ENCODE data around the gene UMAD1.

UMAD1 gene

DNA sequence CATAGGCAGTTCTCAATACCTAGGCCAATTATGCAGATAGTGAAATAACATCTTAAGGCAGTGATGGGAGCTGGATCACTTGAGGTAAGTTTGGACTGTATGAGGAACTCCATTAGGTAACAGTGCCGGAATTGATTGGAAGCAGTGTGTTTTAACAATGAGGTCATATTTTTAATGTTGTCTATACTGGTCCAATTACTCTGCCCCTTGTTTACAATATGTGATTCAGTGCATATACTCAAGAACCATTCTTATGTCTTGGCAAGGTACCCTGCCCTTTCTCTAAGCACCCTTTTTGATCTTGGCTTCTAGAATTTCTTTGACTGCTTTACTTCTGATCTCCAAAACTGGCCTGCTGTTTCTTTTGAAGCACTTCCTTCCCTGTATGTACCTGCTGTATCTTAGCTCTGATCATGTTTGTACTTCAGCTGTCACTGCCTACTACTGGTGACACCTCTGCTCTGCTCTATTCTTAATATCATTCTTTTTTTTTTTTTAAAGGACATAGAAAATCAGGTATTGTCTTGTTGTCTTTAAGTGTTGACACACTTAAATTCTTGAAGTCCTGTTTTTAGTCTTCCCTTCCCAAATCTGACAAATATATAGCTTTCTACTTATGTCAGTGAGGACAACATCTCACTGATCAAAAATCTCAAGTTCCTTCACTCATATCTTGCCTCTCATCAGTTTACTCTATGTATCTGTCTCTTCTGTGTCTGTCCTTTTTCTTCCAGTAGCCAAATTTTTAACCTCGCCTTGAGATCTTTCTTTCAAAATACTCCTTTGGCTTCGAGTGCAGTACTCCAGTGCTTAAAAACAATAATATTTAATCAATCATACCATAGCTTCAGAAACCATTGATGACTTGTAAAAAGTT is 124.2 kb downstream of the UMAD1 start:
- no peak for DNase-seq (ENCODE audit: low read depth)

DNA sequence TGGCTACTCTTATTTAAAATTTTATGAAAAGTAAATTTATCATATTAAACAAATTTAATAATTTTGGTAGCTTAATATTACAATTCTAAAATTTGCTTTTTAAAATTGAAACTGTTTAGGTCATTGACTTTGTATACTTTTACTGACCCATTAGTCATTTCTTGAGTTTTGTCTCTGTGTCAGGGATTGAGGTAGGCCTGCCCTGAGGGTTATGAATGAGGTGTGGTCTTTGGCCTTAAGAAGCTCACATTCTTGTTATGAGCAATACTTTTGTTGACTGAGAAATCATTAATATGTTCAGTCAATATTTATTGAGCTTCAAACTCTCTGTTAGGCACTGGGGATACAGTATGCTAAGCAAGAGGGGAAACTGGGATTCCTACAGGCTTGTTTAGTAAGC is 124.9 kb downstream of the UMAD1 start:
- no peak for DNase-seq (ENCODE audit: low read depth)

DNA sequence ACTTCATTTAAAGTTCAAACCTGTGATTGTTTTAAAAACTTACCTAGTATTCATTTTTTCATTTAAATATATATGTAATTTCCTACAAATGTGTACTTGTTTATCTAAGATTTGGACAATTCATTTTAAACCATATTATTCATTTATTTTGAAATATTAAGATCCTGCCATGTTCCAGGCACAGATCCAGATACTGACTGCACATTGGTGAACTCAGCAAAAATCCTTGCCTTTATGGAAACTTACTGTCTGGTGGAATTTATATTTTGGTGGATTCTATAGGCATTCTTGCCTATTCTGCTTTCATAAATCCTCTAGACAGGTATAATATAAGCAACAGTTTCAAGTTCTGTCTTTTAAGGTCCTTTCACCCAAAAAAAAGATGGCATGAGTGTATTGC is 126.1 kb downstream of the UMAD1 start:
- DNase-seq (ENCODE audit: low read depth), result no peak

DNA sequence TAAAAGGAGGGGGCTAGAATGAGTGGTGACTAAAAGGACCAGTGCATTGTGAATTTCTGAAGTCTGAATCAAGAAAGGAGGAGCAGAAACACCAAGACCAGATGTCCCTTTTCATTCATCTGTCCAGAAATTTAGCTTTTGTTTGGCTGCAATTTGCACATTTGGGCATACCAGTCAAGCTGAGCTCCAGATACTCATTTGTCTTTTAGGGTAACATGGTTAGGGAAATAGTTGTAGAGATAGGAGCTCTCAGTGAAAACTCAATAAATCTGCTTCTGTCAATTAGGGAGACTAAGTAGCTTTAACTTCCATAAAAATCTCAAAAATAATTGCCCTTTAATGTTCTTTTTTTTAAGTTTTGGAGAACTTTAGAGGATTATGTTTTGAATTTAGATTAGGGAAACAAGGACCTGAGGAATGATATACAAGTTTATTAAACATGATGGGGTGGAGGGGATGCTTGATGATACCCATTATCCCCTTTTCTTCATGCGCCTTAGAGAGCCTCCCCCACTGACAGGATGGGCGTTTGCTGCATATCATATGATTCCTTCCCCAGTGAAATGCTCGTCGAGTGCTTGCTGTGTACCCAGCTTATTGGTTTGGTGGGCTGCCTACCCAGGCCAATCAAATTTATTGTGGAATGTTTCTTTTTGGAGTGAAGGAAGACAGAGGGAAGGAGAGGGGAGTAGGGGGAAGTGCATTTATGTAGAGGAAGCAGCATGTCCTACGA is 128.6 kb downstream of the UMAD1 start:
- no peak for DNase-seq (ENCODE audit: low read depth)

DNA sequence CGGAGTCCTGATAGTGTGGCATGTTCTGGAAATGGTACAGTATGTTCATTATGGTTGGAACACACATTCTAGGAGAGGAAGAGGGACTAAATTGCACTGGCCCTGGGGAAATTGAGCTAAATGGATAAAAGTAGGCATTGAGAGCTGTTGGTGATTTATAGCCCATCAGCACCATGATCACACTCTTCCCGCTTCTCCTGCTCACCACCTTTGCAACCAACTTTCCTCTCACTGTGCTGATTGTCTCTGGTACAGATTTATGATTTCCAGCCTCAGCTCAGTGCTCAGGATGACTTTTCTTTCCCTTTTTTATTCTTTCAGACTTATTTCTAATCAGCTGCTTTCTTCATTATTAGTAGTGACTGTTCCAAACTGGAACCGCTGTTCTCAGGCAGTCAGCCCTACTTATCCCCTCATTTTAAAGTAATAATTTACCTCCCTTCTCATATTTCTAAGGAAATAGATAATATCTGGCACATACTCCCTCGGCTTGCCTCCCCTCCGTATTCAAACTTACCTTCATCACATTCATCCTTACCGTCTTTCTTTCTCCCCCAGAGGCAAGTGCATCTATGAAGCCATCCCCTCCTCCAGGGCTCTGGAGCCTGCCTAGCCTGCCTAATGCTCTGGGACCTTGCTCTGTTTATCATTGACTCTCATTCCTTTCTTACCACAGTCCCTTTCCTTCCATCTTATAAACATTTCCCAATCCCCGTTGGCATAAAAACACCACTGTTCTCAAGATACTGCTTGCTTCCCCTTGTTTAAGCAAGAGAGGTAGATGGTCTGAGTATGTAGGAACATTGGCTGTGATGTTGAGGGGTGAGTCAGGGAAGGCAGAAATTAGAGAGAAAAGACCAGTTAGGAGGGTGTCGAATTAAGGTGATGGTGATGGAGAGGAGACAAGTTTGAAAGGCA is 129.4 kb downstream of the UMAD1 start:
- DNase-seq (ENCODE audit: low read depth), result no peak

DNA sequence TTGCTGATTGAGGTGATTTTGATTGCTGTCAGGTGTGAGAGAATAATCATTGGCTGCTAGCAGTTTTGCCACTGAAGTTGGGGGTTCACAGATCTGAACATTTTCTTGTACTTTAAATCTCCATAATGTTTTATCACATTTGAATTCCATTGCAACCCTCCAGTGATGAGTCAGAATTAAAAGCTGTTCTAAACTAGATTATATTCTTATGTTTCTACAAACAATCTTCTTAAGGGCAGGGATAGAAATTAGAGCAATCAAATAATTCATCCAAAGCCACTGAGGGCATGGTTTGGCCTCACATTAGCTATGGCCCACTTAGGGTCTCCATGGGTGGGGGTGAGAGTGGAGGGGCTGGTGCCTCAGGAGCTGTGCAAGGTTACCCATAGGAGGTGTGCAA is 130.9 kb downstream of the UMAD1 start:
- no peak for DNase-seq (ENCODE audit: low read depth)

DNA sequence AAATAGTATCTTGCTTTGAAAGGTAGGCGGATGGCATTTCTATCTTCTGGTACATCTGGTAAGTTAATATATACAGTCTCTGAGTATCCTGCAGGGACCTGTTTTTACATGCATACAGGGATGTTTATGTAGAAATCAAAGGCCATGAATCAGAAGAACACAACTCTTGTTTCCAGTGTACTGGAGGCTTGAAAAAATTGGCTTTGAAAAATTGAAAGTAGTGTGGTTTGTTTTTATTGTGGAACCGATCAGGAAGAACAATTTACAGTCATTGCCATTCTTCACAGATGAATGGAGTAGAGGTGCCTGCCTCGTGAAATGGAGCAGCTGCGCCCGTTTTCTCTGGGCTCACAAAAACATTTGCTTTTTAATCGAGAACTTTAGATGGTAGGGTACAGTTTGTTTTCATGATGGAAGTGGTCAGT is 131.9 kb downstream of the UMAD1 start:
- DNase-seq (ENCODE audit: low read depth), result no peak

DNA sequence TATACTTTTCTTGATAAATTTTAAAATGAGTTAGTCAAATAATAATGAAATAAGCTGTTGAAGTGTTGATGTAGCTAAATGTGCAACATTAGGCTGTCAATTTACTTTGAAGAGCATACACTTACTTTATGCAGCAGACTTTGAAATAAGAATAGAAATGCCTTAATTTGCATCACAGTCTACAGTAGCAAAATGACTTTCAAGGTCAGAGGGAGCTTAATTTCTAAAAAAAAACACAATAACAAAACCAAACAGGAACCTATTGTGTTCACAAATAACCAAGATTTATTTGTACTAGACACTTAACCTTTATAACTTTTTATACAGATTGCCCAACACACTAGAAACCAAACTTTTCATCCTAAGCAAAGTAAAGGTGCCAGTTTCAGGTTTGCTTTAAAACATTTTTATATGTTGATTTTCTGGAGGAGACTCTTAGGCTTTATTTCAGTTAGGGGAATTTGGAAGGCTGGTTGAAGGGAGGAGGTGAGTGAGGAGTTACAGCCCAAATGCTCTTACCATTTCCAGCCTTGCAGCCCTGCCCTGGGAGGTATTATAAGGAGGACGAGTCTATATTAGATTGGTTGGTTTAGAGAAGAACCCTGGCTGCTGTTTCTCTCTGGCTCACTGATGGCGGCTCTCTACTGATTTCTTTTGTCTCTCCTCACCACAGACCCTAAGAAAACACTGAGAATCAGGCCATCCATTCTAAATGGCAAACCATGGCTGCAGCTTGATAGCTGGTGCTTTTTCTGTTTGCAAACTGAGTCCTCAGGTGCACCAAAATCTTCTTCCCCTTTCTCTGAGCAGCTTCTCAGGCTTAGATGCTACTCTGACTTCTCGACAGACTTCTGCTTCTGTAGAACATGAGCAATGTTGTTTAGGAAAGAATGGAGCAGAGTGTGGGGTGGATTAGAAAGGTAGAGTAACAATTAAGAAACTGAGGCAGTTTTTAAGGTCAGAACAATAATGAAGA is 133.1 kb downstream of the UMAD1 start:
- no peak for DNase-seq (ENCODE audit: low read depth)

DNA sequence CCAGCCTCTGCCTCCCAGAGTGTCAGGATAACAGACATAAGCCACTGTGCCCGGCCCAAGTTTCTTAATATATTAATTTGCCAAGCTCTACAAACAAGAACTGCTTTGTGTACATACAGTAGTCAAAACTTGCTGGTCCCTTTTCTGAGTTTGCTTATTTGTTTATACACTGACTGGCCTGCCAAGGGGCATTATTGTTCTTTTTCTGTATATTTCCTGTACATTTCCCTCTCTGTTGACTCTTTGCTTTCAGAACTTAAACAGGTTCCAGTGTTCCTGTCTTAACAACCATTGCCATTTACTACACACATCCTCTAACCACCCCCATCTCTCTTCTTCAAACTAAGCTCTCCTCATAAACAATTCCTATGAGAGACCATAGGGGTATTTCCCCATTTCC is 139.3 kb downstream of the UMAD1 start:
- no peak for DNase-seq (ENCODE audit: low read depth)

DNA sequence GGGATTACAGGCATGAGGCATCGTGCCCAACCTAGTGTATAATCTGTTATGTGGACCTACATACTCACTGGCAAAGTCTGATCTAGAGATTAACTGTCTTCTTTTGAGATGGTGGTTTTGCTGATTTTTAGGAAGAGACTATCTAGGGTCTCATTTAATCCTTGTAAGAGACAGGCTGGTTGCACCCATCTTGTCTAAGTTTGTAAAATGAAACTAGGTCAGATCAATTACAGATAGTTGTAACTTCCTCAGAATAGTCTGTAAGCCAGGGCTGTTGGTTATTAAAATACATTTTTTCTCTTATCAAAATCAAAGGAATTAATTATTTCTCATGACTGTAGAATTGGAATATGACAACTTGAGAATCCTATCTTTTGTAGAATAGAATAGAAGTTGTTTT is 142.4 kb downstream of the UMAD1 start:
- DNase-seq (ENCODE audit: low read depth), result no peak

DNA sequence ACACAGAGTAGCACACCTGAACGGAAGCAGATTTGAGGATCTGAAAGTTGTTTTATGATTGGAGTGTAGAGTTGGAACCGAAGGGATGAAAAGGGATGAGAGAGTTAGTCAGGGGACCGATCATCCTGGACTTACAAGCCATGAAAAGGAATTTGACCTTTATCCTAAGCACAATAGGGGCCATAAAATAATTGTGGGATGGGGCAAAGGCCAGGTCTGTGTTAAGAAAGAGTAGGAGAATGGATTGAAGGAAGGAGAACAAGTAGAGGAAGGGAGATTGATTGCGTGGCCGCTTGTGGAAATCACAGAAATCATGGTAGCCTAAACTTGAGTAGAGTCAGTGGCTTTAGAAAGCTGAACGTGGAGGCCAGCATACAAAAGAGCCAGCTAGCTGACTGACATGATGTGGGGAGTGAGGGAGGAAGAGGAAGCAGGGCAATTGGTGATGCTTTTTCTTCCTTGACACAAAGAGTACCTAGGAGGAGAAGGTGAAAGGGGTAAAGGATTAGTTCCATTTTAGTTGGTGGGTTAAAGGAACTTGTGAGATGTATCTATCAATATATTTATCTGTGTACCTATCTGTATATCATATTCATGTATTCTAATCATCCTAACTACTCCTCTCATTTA is 144.9 kb downstream of the UMAD1 start:
- DNase-seq (ENCODE audit: low read depth), result no peak

DNA sequence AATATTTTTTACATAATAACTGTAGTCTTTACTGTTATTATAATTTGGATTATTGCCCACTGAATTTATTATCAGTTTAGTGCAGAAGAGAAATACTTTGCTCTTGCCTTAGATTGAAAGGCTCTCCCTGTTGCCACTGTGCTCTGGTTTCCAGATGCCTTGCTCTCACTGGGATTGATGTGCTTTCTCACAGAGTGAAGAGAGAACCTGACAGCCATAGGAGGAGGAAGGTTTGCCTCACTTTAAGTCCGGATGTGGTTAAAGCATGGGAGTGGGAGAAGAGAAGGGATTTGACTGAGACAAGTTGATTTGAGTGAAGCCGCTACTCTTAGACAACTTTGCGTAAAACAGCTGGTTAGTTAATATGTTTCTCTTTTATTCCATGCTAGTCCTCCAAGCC is 146.0 kb downstream of the UMAD1 start:
- DNase-seq (ENCODE audit: low read depth), result no peak

DNA sequence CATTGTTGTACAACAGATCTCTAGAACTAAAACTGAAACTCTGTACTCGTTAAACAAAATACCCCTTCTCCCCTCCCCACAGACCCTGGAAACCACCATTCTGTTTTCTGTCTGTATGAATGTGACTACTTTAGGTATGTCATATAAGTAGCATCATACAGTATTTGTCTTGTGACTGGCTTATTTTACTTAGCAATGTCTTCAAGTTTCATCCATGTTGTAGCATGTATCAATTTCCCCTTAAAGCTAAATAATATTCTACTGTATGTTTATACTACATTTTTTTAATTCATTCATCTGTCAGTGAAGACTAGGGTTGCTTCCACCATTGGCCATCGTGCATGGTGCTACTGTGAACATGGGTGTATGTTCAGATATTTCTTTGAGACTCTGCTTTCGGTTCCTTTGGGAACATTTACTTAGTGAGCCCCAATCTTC is 149.0 kb downstream of the UMAD1 start:
- no peak for DNase-seq (ENCODE audit: low read depth)

DNA sequence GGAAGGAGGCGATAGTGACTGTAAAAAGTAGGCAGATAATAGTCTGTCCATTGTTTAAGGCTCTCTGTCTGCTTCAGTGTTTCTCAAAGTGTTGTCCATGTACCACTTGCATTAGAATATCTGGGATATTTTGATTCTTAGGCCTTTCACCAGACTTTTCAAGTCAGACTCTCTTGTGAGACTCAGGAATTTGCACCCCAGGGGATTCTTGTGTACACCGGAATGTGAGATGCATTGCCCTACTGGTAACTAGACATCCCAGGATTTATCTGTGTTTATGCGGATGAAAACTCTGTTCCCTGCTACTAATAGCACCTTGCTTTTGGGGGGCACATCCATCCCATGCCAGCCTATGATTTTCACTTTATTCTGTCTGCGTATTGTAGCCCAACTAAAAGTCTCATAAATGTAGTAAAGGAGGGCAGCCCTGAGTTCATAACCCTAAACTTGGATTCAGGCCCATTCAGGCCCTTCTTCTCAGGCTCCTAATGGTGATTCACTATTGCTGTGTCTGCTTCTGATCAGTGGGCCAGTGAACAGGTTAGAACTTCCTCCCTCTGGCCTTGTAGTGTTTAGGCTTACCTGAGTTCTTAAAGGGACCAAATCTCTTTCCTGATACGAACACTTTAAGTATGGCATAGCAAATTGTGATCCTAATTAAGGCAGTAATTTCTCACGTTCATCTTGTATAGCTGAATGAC is 149.6 kb downstream of the UMAD1 start:
- DNase-seq (ENCODE audit: low read depth), result no peak

DNA sequence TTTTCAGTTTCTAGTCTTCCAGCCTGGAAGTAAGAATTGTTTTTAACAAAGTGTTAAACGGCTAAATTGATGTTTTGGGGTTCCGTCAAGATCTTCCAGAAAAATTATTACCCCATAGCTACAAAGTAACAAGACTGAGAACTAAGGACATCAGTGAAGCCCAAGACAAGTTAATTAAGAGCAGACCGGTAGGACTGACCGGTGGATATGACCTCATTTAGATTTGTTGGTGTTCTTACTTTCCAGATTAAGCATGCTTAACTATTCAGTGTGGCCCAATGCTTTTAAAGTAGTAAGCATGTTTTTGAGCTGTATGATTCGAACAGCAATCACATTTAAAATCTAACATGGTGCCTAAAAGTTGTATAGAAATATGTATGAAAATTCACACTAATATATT is 151.0 kb downstream of the UMAD1 start:
- DNase-seq (ENCODE audit: low read depth), result no peak

DNA sequence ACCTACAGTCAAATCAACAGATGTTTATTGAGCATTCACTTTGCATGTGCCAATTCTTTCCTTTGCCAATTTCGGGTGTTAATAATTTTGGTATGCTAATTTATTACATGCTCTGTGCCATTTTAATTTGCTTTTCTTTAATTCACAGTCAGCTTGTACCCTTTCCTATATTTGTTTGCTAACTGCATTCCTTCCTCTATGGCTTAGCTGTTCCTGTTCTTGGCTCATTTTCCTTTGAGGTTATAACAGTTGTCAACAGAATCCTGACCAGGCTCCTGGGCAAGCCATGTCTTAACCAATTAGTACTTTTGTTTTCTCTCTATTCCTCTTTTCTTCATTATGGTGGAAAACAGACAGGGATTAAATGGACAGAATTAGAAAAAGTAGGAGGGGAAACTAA is 151.5 kb downstream of the UMAD1 start:
- no peak for DNase-seq (ENCODE audit: low read depth)

DNA sequence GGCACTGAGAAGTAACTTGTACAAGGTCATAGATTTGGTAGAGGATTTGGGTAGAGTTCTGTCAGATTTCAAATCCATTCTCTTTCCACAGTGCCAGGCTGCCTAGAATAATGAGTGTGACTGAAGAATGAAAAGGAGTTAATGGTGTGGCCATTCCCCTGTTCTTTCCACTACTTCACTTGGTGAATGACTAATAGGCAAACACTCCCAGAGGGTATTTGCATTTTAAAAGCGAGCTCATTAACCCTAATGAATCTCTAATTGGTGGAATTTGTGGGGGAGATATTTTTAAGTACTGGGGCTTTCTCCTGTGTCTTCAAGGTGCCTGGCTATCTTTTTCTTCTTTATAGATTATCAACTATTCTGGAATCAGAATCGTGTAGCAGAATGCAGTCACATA is 152.7 kb downstream of the UMAD1 start:
- DNase-seq (ENCODE audit: low read depth), result no peak

DNA sequence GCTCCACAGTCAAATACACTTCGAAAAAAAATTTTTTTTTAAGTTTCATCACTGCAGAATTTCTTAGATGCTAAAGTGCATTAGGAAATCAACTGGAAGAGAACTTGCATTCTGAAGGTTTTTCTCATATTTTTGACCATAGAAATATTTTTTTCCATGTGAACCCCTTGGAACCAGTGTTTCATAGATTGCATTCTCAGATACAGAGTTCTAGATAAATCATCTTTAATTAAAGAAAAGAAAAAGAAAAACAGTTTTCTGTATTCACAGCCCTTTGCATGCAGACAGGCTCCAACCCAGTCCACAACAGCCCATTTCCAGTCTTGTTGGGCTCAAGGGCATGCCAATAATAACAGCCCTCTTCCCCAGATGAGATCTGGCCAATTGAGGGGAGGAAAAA is 153.4 kb downstream of the UMAD1 start:
- no peak for DNase-seq (ENCODE audit: low read depth)

DNA sequence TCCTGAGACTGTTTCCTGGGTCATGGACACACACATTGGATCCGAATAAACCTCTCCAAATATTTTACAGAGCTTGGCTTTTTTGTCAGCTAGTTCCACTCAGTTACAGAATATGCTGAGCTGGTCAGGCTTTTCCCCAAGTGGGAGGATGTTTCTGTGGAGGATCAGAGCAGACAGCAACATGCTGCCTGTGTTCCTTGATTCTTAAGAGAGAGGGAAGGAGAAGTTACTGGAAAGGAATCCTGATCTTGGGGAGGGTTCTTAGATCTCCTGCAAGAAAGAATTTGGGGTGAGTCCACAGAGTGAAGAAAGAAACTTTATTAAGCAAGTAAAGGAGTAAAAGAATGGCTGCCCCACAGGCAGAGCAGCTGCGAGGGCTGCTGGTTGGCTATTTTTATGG is 154.7 kb downstream of the UMAD1 start:
- DNase-seq (ENCODE audit: low read depth), result no peak

DNA sequence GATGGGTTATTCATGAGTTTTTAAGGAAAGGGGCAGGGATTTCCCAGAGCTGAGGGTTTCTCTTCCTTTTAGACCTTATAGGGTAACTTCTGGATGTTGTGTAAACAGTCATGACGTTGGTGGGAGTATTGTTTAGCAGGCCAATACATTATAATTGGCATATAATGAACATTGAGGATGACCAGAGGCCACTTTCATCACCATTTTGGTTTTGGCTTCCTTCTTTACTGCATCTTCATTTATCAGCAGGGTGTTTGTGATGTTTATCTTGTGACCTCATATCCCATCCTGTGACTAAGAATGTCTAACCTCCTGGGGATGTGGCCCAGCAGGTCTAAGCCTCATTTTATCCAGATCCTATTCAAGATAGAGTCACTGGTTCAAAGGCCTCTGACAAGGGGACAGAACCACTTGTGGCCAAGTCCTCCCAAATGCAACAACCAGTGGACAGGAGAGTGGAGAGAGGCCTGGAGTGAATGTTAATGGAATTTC is 155.1 kb downstream of the UMAD1 start:
- DNase-seq (ENCODE audit: low read depth), result no peak
